Lung (tissue), 12 donors: Measurements from ENCODE around the gene PPP2R5C. TPM values are rescaled to one million over a fixed set of nuclear protein-coding genes. Genes with fewer than 3 reads are reported as not detected.
A peak's percentile ranks its signal among the peaks of the same experiment; 100 is the strongest.
"Not testable (repeated sequence)": the region's sequence is repeated elsewhere in the genome, so short reads cannot be mapped to it uniquely, and the experiment has no call there.

Experiments
- ATAC-seq: fragments of 200-7000 bp; cut with Tn5 transposase; one replicate; pipeline ENCODE4 v1.9.1; 2020; ENCODE audit warnings: moderate number of reproducible peaks; ENCODE audit not compliant: insufficient read depth, low FRiP score
- DNase-seq, 3 donors: peaks; one replicate each; pipeline ENCODE4 v3.0.0-alpha.2; 2013 to 2017
- H3K27ac ChIP-seq, 2 donors: one replicate each; pipeline ENCODE4 v1.5.1; 2013; ENCODE audit warnings: mild to moderate bottlenecking in 2 of 2, moderate library complexity in 2 of 2, control low read depth in 1 of 2, inconsistent platforms in 1 of 2, low read depth in 1 of 2, low read length in 1 of 2
- H3K27me3 ChIP-seq, 3 donors: one replicate each; pipeline ENCODE4 v1.5.1; 2013; ENCODE audit warnings: low read length in 2 of 3; ENCODE audit not compliant: control insufficient read depth in 3 of 3, insufficient read depth in 3 of 3
- H3K36me3 ChIP-seq, 4 donors: one replicate each; pipeline ENCODE4 v1.5.1; 2013; ENCODE audit warnings: low read length in 4 of 4, mild to moderate bottlenecking in 1 of 4, moderate library complexity in 1 of 4; ENCODE audit not compliant: control insufficient read depth in 4 of 4, insufficient read depth in 4 of 4
- H3K4me1 ChIP-seq, 5 donors: one replicate each; pipeline ENCODE4 v1.5.1; 2013; ENCODE audit warnings: low read length in 5 of 5, mild to moderate bottlenecking in 2 of 5, moderate library complexity in 1 of 5; ENCODE audit not compliant: control insufficient read depth in 5 of 5, insufficient read depth in 5 of 5
- H3K4me3 ChIP-seq: one replicate; pipeline ENCODE4 v1.5.1; 2013; ENCODE audit warnings: mild to moderate bottlenecking, control low read depth, moderate library complexity
- H3K9ac ChIP-seq, 2 donors: one replicate each; pipeline ENCODE4 v1.5.1; 2013; ENCODE audit warnings: low read length in 2 of 2, control low read depth in 1 of 2; ENCODE audit not compliant: insufficient read depth in 1 of 2
- H3K9me3 ChIP-seq, 4 donors: one replicate each; pipeline ENCODE4 v1.5.1; 2013; ENCODE audit warnings: low read length in 3 of 4, mild to moderate bottlenecking in 1 of 4, moderate library complexity in 1 of 4; ENCODE audit not compliant: control insufficient read depth in 4 of 4, insufficient read depth in 3 of 4
- WGBS, 2 donors: extraction: QIAGEN DNeasy Blood & Tissue Kit; methylation state at CpG; one replicate each; pipeline ENCODE4 v1.1.7; 2013; 5-methylcytosine and 5-hydroxymethylcytosine counted together
- polyA plus RNA-seq, 2 donors: library from polyadenylated mRNA; stranded (reverse); fragments of 200-250 nt; gene quantifications; one replicate each; pipeline ENCODE4 v1.2.1, GENCODE V29; 2013
- total RNA-seq, 2 donors: library from RNA; depleted of rRNA in 1 of 2; stranded (reverse); fragments of >200 nt in 1 of 2; gene quantifications; one replicate each; pipeline ENCODE4 v1.2.1, GENCODE V29; 2014 to 2021
- TF ChIP-seq, protein P1 (sequence below): IDR thresholded peaks from 2 replicates; pipeline ENCODE4 v1.5.1; 2012; ENCODE audit warnings: mild to moderate bottlenecking; ENCODE audit errors: control extremely low read depth, extremely low read depth
- donor health status: control.
- donor health status: control.
- donor health status: Bipolar disorder and iron deficiency.
- donor health status: healthy.
- donor health status: DM: yes; HTN: yes; CAD: no.

PPP2R5C gene
- total and polyA plus RNA-seq, 4 donors, result 66.6 to 180 (median 126) TPM

DNA sequence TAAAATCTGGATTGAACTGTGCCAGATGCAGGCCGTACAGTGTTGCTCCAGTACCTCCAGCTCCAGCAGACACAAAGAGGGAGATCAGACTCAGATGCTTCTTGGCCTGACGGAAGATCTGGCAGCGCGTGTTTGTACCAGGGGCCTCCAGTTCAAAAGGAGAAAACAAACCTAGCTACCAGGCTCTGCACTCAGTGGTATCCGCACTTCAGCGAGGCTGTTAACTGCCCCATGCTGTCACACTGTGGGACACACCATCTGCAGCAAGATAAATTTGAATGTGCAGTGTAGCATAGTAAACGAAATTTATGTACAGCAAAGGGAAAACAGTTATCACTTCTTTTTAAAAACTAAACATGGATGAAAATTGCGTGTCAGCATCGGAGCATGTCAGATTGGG, 208.0 kb downstream of the PPP2R5C start:
- Histone ChIP-seq H3K9ac (no peak overlapping the region), H3K27me3 (no peaks in the 10 kb centered on the region), H3K27ac (peak overlapping the region in 1 of 2 donors; percentile 33), H3K9me3 (no peaks in the 10 kb centered on the region), H3K4me1 (peaks cover 0 to 14% (median 10%) of the 10 kb centered on the region in 5 donors), H3K36me3 (peaks cover 4 to 6% (median 5%) of the 10 kb centered on the region in 4 donors), H3K4me3 (no peak overlapping the region)
- DNase-seq, result no peak
- TF ChIP-seq, protein P1, sequence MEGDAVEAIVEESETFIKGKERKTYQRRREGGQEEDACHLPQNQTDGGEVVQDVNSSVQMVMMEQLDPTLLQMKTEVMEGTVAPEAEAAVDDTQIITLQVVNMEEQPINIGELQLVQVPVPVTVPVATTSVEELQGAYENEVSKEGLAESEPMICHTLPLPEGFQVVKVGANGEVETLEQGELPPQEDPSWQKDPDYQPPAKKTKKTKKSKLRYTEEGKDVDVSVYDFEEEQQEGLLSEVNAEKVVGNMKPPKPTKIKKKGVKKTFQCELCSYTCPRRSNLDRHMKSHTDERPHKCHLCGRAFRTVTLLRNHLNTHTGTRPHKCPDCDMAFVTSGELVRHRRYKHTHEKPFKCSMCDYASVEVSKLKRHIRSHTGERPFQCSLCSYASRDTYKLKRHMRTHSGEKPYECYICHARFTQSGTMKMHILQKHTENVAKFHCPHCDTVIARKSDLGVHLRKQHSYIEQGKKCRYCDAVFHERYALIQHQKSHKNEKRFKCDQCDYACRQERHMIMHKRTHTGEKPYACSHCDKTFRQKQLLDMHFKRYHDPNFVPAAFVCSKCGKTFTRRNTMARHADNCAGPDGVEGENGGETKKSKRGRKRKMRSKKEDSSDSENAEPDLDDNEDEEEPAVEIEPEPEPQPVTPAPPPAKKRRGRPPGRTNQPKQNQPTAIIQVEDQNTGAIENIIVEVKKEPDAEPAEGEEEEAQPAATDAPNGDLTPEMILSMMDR, result no peak
- 88 to 94% methylated on average over 9 of the region's 9 CpGs for WGBS, 2 donors
- no peak for ATAC-seq

DNA sequence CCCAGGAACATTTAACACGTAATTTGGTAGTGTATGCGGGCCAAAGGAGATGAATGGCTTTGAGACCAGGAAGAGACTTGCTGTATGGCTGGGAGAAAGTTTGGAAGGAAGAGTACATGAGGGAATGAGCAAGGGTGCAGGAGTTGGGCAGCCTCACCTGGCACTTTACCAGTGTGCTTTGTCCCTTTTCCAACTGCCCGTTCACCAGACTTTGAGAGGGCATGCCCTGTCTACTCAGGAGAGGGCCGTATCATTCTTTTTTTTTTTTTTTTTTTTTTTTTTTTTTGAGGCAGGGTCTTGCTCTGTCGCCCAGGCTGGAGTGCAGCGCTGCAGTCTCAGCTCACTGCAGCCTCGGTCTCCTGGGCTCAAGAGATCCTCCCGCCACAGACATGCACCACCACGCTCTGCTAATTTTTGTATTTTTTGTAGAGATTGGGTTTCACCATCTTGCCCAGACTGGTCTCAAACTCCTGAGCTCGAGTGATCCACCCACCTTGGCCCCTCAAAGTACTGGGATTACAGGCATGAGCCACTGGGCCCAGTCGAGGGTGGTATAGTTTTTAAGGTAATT, 209.4 kb downstream of the PPP2R5C start:
- Histone ChIP-seq H3K9me3 (no peaks in the 10 kb centered on the region), H3K27ac (no peak overlapping the region), H3K27me3 (no peaks in the 10 kb centered on the region), H3K4me1 (peaks cover 0 to 12% (median 9%) of the 10 kb centered on the region in 5 donors), H3K4me3 (no peak overlapping the region), H3K36me3 (peaks cover 0 to 7% (median 6%) of the 10 kb centered on the region in 4 donors), H3K9ac (no peak overlapping the region)
- ATAC-seq, result no peak
- WGBS, 2 donors, result 85 to 93% methylated on average over 11 of the region's 11 CpGs
- DNase-seq, result no peak
- TF ChIP-seq, protein P1, result no peak

DNA sequence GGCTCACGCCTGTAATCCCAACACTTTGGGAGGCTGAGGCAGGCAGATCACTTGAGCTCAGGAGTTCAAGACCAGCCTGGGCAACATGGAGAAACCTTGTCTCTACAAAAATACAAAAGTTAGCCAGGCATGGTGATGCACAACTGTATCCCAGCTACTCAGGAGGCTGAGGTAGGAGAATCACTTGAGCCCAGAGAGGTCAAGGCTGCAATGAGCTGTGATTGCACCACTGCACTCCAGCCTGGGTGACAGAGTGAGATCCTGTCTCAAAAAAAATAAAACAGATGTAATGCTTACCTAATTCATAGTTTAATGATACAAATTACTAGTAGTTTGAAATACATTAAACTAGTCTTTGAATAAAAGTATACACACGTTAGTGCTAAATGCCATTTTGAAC, 209.9 kb downstream of the PPP2R5C start:
- ATAC-seq, H3K9me3 ChIP-seq, H3K27me3 ChIP-seq, DNase-seq, H3K36me3 ChIP-seq, H3K9ac ChIP-seq, H3K4me3 ChIP-seq: not testable (repeated sequence)
- Histone ChIP-seq H3K4me1 (peaks cover 0 to 12% (median 3%) of the 10 kb centered on the region in 5 donors), H3K27ac (peak overlapping the region in 1 of 2 donors; percentile 31)
- WGBS, 2 donors, result 87 to 94% methylated on average over 2 of the region's 2 CpGs

DNA sequence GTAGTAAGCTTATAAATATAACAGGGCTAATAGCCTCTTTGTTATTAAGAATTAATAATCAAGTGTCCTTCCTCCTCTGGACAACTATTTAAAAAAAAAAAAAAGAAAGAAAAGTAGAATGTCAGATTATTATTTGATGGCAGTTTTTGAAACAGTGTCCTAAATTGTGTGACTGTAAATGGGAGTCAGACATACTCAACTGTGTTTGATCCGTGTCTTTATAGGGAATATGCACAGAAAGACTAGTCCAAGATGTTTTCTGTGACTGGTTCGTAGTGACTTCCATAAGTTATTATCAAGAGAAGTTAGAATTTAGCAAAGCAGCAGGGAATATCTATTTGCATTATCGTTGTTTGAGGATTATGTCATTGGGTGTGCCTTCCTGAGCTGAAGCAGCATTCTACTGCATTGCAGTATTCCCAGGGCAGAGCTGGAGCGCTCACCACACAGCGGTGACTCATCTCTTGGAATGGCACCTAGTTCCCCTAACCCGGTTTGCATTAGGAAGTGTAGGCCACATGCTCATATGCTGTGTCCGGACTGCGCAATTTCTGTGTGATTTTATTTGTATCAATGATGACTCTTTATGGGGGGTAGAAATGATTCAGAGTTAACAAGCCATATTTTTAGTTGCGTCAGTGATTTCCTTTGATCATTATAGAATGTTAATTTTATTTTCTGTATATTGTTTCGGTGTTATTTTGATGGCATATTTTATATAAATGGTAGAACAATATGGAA, 210.8 kb downstream of the PPP2R5C start:
- 25 to 28% methylated on average over 10 of the region's 10 CpGs for WGBS, 2 donors
- Histone ChIP-seq H3K4me1 (peaks cover 0 to 12% (median 0%) of the 10 kb centered on the region in 5 donors), H3K4me3 (no peak overlapping the region), H3K9ac (no peak overlapping the region), H3K27me3 (no peaks in the 10 kb centered on the region), H3K36me3 (peaks cover 0 to 10% (median 7%) of the 10 kb centered on the region in 4 donors), H3K27ac (peak overlapping the region in 1 of 2 donors; percentile 3), H3K9me3 (no peaks in the 10 kb centered on the region)
- TF ChIP-seq, protein P1, result no peak
- peak in 2 of 3 donors; percentile 48 to 59 for DNase-seq
- peak; percentile 97 for ATAC-seq
